ENCODE data around the gene PPP1CC.
A peak's percentile ranks its signal among the peaks of the same experiment; 100 is the strongest.
"Not testable (repeated sequence)": the region's sequence is repeated elsewhere in the genome, so short reads cannot be mapped to it uniquely, and the experiment has no call there.

Gene PPP1CC

GRCh38 chr12:110725267-110725666 lies 17.4 kb downstream of the PPP1CC start:
- DNase-seq (ENCODE audit: low read depth in 3 of 3): no peak

DNA sequence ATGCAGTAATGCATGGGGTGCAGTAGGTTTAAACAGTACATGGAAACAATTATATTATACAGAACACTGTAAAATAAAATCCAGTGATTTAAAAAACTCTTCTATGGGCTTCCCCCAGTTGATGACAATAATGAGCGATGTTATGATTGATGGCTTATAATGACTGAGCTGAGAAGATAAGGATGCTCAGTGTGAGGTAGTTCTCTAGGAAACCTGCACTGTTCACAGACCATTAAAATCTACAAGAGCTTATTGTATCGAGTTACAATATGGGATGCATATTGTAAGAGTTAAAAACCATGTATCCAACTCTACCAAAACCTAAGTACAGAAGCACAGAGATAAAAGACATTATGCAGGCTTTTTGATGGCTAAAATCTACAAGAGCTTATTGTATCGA lies 19.8 kb downstream of the PPP1CC start:
- not testable (repeated sequence) for DNase-seq (ENCODE audit: low read depth in 3 of 3)

DNA sequence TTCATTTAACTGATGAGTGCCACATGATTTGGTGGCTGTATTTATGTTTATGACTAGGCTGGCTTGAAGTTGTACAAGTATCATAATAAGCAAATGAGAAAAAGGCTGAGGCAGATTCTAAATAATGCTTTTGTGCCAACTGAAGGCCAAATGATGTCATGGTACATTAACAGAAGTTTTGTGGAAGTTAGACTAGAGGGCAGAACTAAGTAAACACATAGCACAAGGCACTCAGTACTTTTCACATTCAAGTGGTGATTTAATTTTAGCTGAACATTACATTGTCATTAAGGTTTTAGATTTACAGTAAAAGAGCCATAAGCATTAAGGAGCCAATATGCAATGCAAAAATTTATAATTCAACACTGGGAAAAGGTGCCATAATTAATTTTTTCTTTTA lies 21.1 kb downstream of the PPP1CC start:
- no peak for DNase-seq (ENCODE audit: low read depth in 3 of 3)

GRCh38 chr12:110720516-110720915 lies 22.2 kb downstream of the PPP1CC start:
- DNase-seq (ENCODE audit: low read depth in 3 of 3): no peak

GRCh38 chr12:110718222-110718908 lies 24.3 kb downstream of the PPP1CC start:
- no peak for DNase-seq (ENCODE audit: low read depth in 3 of 3)

- no peak for DNase-seq (ENCODE audit: low read depth in 3 of 3)
These were observed 25.7 kb downstream of the PPP1CC start for GRCh38 chr12:110717037-110717436.

DNA sequence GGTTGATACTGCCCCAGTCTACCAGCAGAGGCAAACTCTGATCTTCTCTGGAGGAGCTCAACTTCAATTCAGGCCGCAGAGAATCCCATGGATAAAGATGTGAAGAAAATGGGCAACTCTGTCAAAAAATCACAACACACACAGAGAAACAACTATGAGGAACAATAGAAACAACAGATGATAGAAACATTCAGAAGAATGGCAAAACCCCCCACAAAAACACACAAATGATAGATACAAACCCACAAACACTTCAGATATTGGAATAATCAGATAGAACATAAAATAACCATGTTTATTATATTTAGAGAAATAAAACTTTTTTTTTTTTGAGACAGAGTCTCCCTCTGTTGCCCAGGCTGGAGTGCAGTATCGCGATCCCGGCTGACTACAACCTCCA lies 33.8 kb downstream of the PPP1CC start:
- DNase-seq (ENCODE audit: low read depth in 3 of 3): no peak

- DNase-seq (ENCODE audit: low read depth in 3 of 3): no peak
These were observed 37.4 kb downstream of the PPP1CC start for GRCh38 chr12:110705309-110705708.

DNA sequence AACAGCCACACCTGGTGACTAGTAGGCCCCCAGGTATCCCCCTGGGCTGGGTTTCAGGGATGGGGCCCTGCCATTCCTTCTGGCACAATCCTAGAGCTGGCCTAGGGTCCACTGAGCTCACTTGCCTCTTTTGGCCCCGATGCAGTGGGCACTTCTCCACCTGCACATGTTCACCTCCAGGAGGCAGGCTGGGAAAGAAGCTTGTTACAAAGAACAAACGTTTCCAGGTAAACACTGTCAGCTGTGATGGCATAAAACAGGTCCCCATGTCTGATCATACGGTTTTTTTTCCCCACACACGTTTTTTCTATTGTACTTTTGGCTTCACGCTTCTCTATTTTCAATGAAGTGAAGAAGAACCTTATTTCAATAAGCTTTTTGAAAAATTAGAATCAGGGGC lies 37.9 kb downstream of the PPP1CC start:
- DNase-seq (ENCODE audit: low read depth in 3 of 3): no peak

- DNase-seq (ENCODE audit: low read depth in 3 of 3): no peak
These were observed 38.5 kb downstream of the PPP1CC start for GRCh38 chr12:110704231-110704630.

- no peak for DNase-seq (ENCODE audit: low read depth in 3 of 3)
These were observed 40.6 kb downstream of the PPP1CC start for GRCh38 chr12:110702081-110702480.

DNA sequence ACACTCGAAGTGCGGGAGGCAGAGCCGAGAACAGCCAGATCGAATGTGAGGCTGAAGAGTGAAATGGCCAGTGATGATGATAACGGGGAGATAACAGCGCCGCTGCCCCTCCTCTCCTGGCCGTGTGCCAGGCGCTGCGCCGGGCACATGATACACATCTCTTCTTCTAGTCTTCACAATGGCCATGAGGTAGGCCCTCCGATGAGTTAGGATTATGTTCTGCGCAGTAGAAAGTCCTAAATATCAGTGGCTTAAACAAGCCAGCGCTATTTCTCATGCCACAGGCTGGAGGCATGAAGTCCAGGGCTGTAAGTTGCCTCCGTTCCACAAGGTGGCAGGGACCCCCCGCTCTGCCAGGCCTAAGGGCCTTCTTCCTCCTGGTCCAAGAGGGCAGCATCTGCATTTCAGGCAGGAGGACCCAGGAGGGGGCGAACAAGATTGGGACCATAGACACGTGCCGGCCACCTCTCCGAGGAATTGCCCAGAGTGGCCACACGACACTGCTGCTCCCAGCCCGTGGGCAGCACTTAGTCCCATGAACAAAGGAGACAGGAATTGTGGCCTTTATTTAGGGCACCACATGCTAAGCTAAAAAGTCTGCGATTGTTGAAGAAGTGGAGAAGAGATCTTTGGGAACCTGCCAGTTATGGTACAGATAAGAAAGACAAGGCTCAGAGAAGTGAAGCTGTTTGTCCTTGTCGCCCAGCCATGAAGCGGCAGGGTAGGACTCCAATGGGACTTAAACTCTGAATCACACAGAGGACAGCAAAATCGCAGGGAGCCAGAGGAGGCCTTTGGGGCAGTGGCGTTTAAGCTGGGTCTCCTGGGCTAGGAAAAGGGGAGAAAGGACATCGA lies 42.9 kb downstream of the PPP1CC start:
- no peak for DNase-seq (ENCODE audit: low read depth in 3 of 3)

GRCh38 chr12:110698171-110698902 lies 44.4 kb downstream of the PPP1CC start:
- peak; percentile 34 to 54 (median 53) for DNase-seq (ENCODE audit: low read depth in 3 of 3)

DNA sequence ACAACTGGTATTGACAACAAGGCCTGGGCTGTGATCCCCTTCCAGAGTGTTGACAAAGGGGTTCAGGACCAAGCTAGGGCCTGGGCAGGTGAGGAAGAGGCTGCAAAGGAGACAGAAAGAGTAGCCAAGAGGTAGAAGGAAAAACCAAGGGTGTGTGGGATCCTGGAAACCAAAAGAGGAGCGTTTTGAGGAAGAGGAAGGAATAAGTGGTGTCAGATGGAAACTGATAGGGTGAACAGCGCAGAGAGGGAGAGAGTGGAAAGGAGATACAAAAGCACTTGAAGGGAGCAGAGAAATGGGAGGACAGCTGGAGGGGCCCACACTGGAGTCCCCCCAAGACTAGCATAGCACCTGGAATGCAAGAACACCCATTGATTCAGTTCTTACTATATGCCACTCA lies 45.5 kb downstream of the PPP1CC start:
- no peak for DNase-seq (ENCODE audit: low read depth in 3 of 3)

- DNase-seq (ENCODE audit: low read depth in 3 of 3): no peak
These were observed 46.4 kb downstream of the PPP1CC start for GRCh38 chr12:110696283-110696682.

DNA sequence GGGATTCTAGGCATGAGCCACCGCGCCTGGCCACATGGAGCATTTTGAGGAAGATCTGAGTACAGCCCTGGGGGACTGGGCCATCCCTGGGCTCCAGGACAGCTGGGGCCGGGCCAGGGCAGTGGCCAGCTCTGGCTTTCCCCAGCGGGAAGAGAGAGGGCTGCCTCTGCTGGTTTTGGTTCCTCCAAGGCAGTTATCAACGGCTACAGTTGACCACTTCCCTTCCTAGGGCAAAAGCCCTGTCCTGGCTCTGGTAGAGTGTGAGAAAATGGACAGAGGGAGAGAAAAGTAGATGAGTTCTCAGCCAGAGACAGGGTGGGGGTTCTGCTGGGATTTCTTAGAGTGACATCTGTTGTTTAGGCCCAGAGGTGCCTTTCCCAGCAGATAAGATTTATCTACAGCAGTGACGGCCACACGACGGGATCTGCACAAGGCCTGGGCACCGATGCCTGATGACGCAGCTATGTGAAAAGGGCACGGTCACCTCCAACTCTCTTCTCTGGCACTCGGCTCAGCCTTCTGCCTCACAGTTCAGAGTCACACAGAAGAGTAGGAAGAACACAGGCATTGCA lies 48.3 kb downstream of the PPP1CC start:
- DNase-seq (ENCODE audit: low read depth in 3 of 3): no peak

DNA sequence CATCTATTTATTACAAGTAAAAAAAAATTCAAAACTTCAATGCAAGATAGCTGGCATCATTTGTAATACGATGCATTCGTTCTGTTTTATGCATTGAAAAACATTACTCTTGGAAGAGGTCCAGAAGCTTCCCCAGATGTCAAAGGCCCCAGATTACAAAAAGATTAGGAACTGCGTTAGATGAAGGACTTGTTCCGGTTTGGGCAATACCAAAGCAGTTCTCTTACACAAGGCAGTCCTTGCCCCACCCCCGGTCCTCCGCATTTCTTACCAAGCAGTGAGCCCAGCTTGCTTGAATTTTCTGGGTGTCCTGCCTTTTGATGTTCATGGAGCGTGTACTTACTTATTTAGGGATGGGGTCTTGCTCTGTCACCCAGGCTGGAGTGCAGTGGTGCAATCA lies 49.0 kb downstream of the PPP1CC start:
- no peak for DNase-seq (ENCODE audit: low read depth in 3 of 3)

DNA sequence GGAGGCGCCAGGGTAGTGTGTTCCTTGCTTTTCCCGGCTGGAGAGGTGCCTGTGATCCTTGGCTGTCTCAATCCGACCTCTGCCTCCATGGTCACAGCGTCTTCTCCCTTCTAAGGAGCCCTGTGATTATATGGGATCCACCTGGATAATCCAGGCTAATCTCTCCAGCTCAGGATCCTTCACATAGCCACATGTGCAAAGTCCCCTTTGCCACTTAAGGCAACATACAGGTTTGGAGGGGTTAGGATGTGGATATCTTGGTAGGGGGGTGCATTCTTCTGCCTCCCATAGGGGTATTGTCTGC lies 52.6 kb downstream of the PPP1CC start:
- DNase-seq (ENCODE audit: low read depth in 3 of 3): no peak

GRCh38 chr12:110689281-110690126 lies 53.2 kb downstream of the PPP1CC start:
- DNase-seq (ENCODE audit: low read depth in 3 of 3): peak in 2 of 3 experiments; percentile 13 to 14

GRCh38 chr12:110688446-110689280 lies 54.0 kb downstream of the PPP1CC start, which contains the start of gene HVCN1:
Gene HVCN1, minus strand, starts transcription at chr12:110689115. Its CDS starts 5,870 bp downstream, at chr12:110683245.
- DNase-seq (ENCODE audit: low read depth in 3 of 3): peak in 1 of 3 experiments; percentile 12

Measured in stimulated activated CD4-positive, alpha-beta T cell treated with anti-CD3 and anti-CD28 coated beads, TNF-alpha, amount 100 ng/mL, for 4 hours (primary cell).